Activated T-cell treated with anti-CD3 and anti-CD28 coated beads, Interleukin-2, amount 50 U/mL, for 72 hours (primary cell): Measurements from ENCODE around the gene TBC1D8. TPM values are rescaled to one million over a fixed set of nuclear protein-coding genes. Genes with fewer than 3 reads are reported as not detected.
A peak's percentile ranks its signal among the peaks of the same experiment; 100 is the strongest.

Experiments used
- ATAC-seq, 2 donors: fragments of 150-1000 bp; cut with Tn5 transposase; replicated peaks in 1 of 2; 2 replicates each; pipeline ENCODE4 v1.10.0; 2021; ENCODE audit warnings: moderate library complexity in 2 of 2, mild to moderate bottlenecking in 1 of 2
- DNase-seq, 2 donors: peaks; one replicate each; pipeline ENCODE4 v3.0.0; 2021 to 2022; ENCODE audit warnings: mixed read lengths in 1 of 2
- H3K27ac Mint-ChIP-seq: one replicate; pipeline ENCODE4 v1.8.0; 2022; ENCODE audit warnings: mild to moderate bottlenecking, moderate library complexity, mixed read lengths
- H3K27me3 Mint-ChIP-seq: one replicate; pipeline ENCODE4 v1.8.0; 2022; ENCODE audit warnings: low read depth, mixed read lengths
- H3K36me3 Mint-ChIP-seq, 2 donors: one replicate each; pipeline ENCODE4 v1.8.0; 2022; ENCODE audit warnings: mixed read lengths in 2 of 2, mild to moderate bottlenecking in 1 of 2; ENCODE audit not compliant: insufficient read depth in 2 of 2
- H3K4me1 Mint-ChIP-seq: one replicate; pipeline ENCODE4 v1.8.0; 2022; ENCODE audit warnings: low read depth, mixed read lengths
- H3K4me3 Mint-ChIP-seq, 2 donors: one replicate each; pipeline ENCODE4 v1.8.0; 2022; ENCODE audit warnings: mild to moderate bottlenecking in 2 of 2, mixed read lengths in 2 of 2, moderate library complexity in 2 of 2
- H3K9me3 Mint-ChIP-seq, 2 donors: one replicate each; pipeline ENCODE4 v1.8.0; 2022; ENCODE audit warnings: mixed read lengths in 2 of 2
- total RNA-seq, 2 donors: library from RNA; stranded (reverse); gene quantifications; one replicate each; pipeline ENCODE4 v1.2.3, GENCODE V29; 2022

TBC1D8 gene
- total RNA-seq, 2 donors from 2014 or later: 5.2 to 8.3 TPM

DNA sequence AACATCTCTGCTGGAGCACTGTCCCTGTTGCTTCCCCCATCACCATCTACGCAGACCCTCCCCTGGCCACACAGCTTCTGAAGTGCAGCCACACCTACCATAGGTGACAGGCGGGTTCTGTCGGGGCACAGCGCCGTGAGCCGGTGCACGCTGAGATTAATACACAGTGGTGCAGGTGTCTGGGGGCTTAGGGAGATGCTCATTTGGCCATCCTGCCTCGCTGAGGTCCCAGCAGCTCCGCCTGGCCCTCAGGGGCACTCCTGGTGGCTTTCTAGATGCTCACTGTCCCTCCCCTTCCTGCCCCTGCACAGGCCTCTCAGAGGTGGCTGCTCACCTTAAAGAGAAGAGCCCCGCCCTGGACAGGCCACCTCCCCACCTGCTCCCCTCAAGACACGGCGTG, 168.0 kb downstream of the TBC1D8 start:
- no peak for DNase-seq
- H3K27me3 Mint-ChIP-seq: no peaks in the 10 kb centered on the region
- H3K9me3 Mint-ChIP-seq: no peaks in the 10 kb centered on the region
- H3K4me1 Mint-ChIP-seq: no peaks in the 10 kb centered on the region
- H3K4me3 Mint-ChIP-seq: no peak overlapping the region
- H3K36me3 Mint-ChIP-seq: no peaks in the 10 kb centered on the region
- no peak for ATAC-seq
- H3K27ac Mint-ChIP-seq: no peak overlapping the region

DNA sequence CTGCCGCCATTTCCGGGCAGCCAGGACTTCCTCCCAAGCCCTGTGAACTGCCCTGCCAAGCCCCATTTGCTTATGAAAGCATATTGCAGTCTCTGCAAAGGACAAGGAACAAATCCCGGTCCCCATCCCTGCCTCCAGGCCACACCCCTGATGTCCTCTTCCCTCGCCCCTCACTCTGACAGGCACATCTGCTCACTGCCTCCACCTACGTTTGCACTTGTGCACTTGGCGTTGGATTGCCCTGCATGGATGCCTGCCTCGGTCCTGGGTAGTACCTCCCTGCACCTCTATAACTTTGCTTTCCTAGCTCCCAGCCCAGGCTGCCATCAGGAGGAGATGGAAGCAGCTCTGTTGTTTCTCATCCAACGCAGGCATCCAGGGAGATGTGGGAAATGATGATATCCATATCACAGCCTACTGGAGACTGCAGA, 168.7 kb downstream of the TBC1D8 start:
- H3K4me3 Mint-ChIP-seq: no peak overlapping the region
- H3K4me1 Mint-ChIP-seq: no peaks in the 10 kb centered on the region
- no peaks in the 10 kb centered on the region for H3K9me3 Mint-ChIP-seq
- DNase-seq (no peak), ATAC-seq (no peak)
- H3K36me3 Mint-ChIP-seq: no peaks in the 10 kb centered on the region
- no peaks in the 10 kb centered on the region for H3K27me3 Mint-ChIP-seq
- no peak overlapping the region for H3K27ac Mint-ChIP-seq

DNA sequence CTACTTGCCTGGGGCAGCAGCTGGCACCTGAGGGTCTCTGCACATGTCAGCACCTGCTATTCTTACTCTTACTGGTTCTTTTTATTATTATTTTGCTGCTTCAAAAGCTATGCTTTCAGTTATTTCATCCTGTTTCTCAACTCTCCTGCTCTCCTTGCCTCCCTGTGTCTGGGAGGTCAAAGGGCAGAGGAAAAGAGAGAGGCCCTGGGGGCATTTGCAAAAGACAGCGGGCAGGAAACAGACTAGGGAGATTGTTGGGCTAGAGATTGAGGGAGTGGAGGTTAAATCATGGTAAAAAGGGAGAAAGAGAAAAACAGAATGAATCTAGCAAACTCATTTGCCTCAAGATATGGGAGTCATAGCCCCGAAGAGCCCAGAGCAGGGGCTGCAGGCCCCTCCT, 170.2 kb downstream of the TBC1D8 start:
- Mint-ChIP-seq H3K4me1 (peaks cover 8% of the 10 kb centered on the region), H3K36me3 (no peaks in the 10 kb centered on the region), H3K4me3 (no peak overlapping the region), H3K27me3 (no peaks in the 10 kb centered on the region), H3K27ac (no peak overlapping the region), H3K9me3 (no peaks in the 10 kb centered on the region)
- DNase-seq: no peak
- ATAC-seq: no peak

DNA sequence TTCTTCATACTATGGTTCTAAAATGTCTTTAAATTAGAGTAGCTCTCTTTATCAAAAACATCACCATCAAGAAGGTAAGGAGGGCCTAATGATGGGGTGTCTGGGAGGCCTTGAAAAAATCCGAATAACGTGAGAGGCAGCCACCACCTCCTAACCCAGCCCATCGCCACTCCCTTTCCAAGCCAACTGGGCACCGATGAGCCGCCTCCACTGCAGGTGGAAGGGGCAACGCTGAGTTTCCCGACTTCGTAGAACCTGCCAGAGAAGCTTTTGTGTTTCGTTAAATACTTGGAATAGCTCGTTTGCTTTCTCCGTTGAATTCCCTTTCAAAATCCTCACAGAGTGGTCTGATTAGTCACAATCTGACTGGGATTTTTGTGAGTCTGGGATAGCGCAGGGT, 171.1 kb downstream of the TBC1D8 start:
- DNase-seq: no peak
- Mint-ChIP-seq H3K27ac (no peak overlapping the region), H3K4me1 (peaks cover 8% of the 10 kb centered on the region), H3K4me3 (no peak overlapping the region), H3K27me3 (no peaks in the 10 kb centered on the region), H3K36me3 (no peaks in the 10 kb centered on the region), H3K9me3 (no peaks in the 10 kb centered on the region)
- ATAC-seq: no peak

GRCh38 chr2:100978582-100979191, 172.5 kb downstream of the TBC1D8 start:
- no peaks in the 10 kb centered on the region for H3K9me3 Mint-ChIP-seq
- H3K4me3 Mint-ChIP-seq: no peak overlapping the region
- H3K36me3 Mint-ChIP-seq: no peaks in the 10 kb centered on the region
- no peaks in the 10 kb centered on the region for H3K27me3 Mint-ChIP-seq
- DNase-seq (no peak), ATAC-seq (peak in 1 of 2 donors; percentile 30)
- H3K4me1 Mint-ChIP-seq: peaks cover 8% of the 10 kb centered on the region
- H3K27ac Mint-ChIP-seq: no peak overlapping the region

GRCh38 chr2:100977511-100977910, 173.7 kb downstream of the TBC1D8 start:
- no peak for ATAC-seq
- H3K9me3 Mint-ChIP-seq: no peaks in the 10 kb centered on the region
- no peaks in the 10 kb centered on the region for H3K27me3 Mint-ChIP-seq

GRCh38 chr2:100976645-100977391, 174.4 kb downstream of the TBC1D8 start:
- peaks cover 8% of the 10 kb centered on the region for H3K4me1 Mint-ChIP-seq
- no peaks in the 10 kb centered on the region for H3K9me3 Mint-ChIP-seq
- H3K36me3 Mint-ChIP-seq: no peaks in the 10 kb centered on the region
- ATAC-seq (no peak), DNase-seq (no peak)
- no peak overlapping the region for H3K27ac Mint-ChIP-seq
- no peaks in the 10 kb centered on the region for H3K27me3 Mint-ChIP-seq
- H3K4me3 Mint-ChIP-seq: no peak overlapping the region

More at GRCh38 chr2:100977511-100977910, 173.7 kb downstream of the TBC1D8 start:
- no peaks in the 10 kb centered on the region for H3K36me3 Mint-ChIP-seq
- no peak overlapping the region for H3K27ac Mint-ChIP-seq
- peaks cover 8% of the 10 kb centered on the region for H3K4me1 Mint-ChIP-seq
- DNase-seq: no peak
- no peak overlapping the region for H3K4me3 Mint-ChIP-seq

- ATAC-seq (no peak), DNase-seq (no peak)
- Mint-ChIP-seq H3K9me3 (no peaks in the 10 kb centered on the region), H3K27ac (no peak overlapping the region), H3K4me1 (peaks cover 8% of the 10 kb centered on the region), H3K27me3 (no peaks in the 10 kb centered on the region), H3K36me3 (no peaks in the 10 kb centered on the region), H3K4me3 (no peak overlapping the region)
Observed at GRCh38 chr2:100976061-100976460, 175.1 kb downstream of the TBC1D8 start.

GRCh38 chr2:100975521-100975785, 175.7 kb downstream of the TBC1D8 start:
- DNase-seq: no peak
- Mint-ChIP-seq H3K36me3 (no peaks in the 10 kb centered on the region), H3K27me3 (no peaks in the 10 kb centered on the region), H3K9me3 (no peaks in the 10 kb centered on the region), H3K4me1 (peaks cover 12% of the 10 kb centered on the region), H3K27ac (no peak overlapping the region), H3K4me3 (no peak overlapping the region)
- no peak for ATAC-seq

DNA sequence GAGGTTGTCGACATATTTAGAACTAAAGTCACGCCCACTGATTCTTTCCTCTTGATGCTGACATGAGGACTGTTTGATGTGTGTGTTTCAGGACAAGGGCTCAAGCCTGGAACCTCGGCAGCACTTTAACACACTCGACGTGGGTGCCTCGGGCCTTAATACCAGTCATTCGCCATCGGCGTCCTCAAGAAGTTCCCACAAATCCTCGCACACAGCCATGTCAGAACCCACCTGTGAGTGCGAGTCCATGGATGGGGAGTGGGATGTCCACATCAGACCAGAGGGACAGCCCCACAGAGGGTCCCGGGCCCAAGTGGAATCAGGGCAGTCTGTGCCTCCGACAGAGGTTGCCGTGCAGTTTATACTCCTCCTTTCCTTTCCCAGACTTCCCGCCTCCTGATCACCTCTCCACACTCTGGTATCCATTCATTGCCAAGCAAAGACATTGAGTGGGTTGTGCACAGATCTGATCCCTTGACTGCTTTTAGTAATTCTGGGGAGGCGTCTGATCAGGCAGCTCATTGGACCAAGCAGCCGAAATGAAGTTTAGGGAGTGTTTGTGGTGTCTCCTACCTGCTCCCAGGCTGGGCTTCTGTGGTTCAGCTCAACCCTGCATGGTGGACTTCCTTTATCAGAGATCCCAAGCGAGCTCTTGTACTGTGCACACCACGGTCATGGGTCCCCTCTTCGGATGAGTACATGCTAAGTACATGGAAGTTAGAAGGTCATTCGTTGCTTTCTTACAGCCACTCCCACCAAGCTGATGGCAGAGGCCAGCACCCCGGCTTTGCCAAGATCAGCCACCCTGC, 176.3 kb downstream of the TBC1D8 start:
- Mint-ChIP-seq H3K9me3 (no peaks in the 10 kb centered on the region), H3K27me3 (no peaks in the 10 kb centered on the region), H3K27ac (no peak overlapping the region), H3K36me3 (no peaks in the 10 kb centered on the region), H3K4me1 (peaks cover 12% of the 10 kb centered on the region), H3K4me3 (no peak overlapping the region)
- DNase-seq: no peak
- no peak for ATAC-seq

GRCh38 chr2:100972452-100972851, 178.7 kb downstream of the TBC1D8 start:
- no peak overlapping the region for H3K4me3 Mint-ChIP-seq
- no peak for DNase-seq
- no peak overlapping the region for H3K27ac Mint-ChIP-seq
- no peaks in the 10 kb centered on the region for H3K36me3 Mint-ChIP-seq
- no peaks in the 10 kb centered on the region for H3K9me3 Mint-ChIP-seq
- no peaks in the 10 kb centered on the region for H3K27me3 Mint-ChIP-seq
- no peak for ATAC-seq
- H3K4me1 Mint-ChIP-seq: peaks cover 12% of the 10 kb centered on the region

GRCh38 chr2:100971221-100971620, 180.0 kb downstream of the TBC1D8 start:
- Mint-ChIP-seq H3K4me1 (peaks cover 4% of the 10 kb centered on the region), H3K27ac (no peak overlapping the region), H3K4me3 (no peak overlapping the region), H3K36me3 (no peaks in the 10 kb centered on the region), H3K27me3 (no peaks in the 10 kb centered on the region), H3K9me3 (no peaks in the 10 kb centered on the region)
- no peak for DNase-seq
- no peak for ATAC-seq

DNA sequence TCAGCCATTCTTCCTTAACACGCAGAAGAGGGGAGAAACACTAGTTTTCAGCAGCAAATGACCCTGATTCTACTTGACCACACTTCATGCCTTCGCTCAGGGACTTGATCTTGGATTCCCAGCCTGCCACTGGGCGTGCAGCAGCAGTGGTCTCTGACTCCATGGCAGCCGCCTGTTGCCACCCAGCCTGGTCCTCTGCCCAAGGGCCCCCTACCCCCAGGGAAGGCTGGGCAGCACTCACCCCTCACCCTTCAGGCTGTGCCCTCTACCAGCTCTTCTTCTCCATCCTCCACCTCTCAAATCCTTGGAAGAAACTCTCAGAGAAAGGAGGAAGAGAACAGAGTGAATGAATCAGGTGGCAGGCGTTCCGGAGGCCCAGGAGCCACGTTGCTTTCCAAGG, 181.2 kb downstream of the TBC1D8 start:
- peaks cover 4% of the 10 kb centered on the region for H3K4me1 Mint-ChIP-seq
- ATAC-seq (no peak), DNase-seq (no peak)
- no peaks in the 10 kb centered on the region for H3K36me3 Mint-ChIP-seq
- H3K27me3 Mint-ChIP-seq: no peaks in the 10 kb centered on the region
- no peaks in the 10 kb centered on the region for H3K9me3 Mint-ChIP-seq
- H3K4me3 Mint-ChIP-seq: no peak overlapping the region
- no peak overlapping the region for H3K27ac Mint-ChIP-seq
